Measurements from ENCODE around the gene RCE1. TPM values are rescaled to one million over a fixed set of nuclear protein-coding genes. Genes with fewer than 3 reads are reported as not detected.
A peak's percentile ranks its signal among the peaks of the same experiment; 100 is the strongest.

RCE1 gene
- total and polyA plus RNA-seq, 2 donors (not counting 3 experiments of a cell fraction or from before 2014, with no cell fraction given), result 26.9 to 47.4 TPM

DNA sequence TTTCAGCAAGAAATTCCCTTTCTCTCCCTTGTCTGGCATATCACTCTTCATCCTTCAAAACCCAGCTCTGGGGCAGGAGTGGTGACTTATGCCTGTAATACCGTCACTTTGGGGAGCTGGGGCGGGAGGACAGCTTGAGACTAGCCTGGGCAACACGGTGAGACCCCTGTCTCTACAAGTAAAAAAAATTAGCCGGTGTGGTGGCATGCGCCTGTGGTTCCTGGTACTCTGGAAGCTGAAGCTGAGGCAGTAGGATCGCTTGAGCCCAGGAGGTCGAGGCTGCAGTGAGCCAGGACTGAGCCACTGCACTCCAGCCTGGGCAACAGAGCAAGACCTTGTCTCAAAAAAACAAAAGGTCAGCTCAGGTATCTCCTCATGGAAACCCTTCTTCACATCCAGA lies 1.4 kb upstream of the RCE1 start:
- DNase-seq (ENCODE audit: low read depth, low spot score) (no peak), FAIRE-seq (peak; percentile 73)
- H3K4me3 ChIP-seq (replicated peaks in 1 of 3; ENCODE audit: insufficient read depth in 1 of 3, low read depth in 1 of 3, low read length in 3 of 3), result peak overlapping the region in 1 of 3 experiments; percentile 74
- no peak overlapping the region for H3K27ac ChIP-seq (ENCODE audit: insufficient read depth, low read depth, low read length)
- intact Hi-C loops (cut with micrococcal nuclease) (loop anchor here (2.0 to 10.0 kb wide), 2 partner anchors 15 to 783 kb away; partner anchors contain the start of genes LRFN4 and NUDT8), dilution Hi-C loops (cut with MboI; ENCODE audit: extremely low pct_ligation_motif_present, low sequenced_read_pairs) (no loop called here)
- TF ChIP-seq POLR2A (IDR thresholded peaks at IDR 0.05; ENCODE audit: low read depth, low read length), result no peak
- no peak for TF ChIP-seq GATA2 (IDR thresholded peaks at IDR 0.05; ENCODE audit: insufficient read depth, insufficient read length, low read depth, low read length)
- TF ChIP-seq JUN (IDR thresholded peaks at IDR 0.05; ENCODE audit: borderline replicate concordance, insufficient read depth, insufficient read length, low read depth), result no peak
- TF ChIP-seq, protein P1, sequence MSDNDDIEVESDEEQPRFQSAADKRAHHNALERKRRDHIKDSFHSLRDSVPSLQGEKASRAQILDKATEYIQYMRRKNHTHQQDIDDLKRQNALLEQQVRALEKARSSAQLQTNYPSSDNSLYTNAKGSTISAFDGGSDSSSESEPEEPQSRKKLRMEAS (IDR thresholded peaks at IDR 0.05; ENCODE audit: insufficient read depth, insufficient read length), result no peak
- H4K20me1 ChIP-seq (replicated peaks; ENCODE audit: control insufficient read depth, extremely low read depth, insufficient read depth, low read length), result no peaks in the 10 kb centered on the region
- peak overlapping the region; percentile 99 for H3K9ac ChIP-seq (replicated peaks; ENCODE audit: extremely low read depth, insufficient read depth, low read length)
- BruUV-seq (replicated peaks), result no TSS peak
- no peaks in the 10 kb centered on the region for H3K9me1 ChIP-seq (replicated peaks; ENCODE audit: control insufficient read depth, extremely low read depth, insufficient read depth, low read length)
- H2AFZ ChIP-seq (ENCODE audit: low read depth, low read length), result no peak overlapping the region
- ChIA-PET POLR2A (interaction anchor here (1.0 to 1.6 kb wide), 2 partner anchors 14 to 497 kb away, joined by 3 read pairs; partner anchors contain the start of gene BRMS1), CTCF (interaction anchor here (1.1 to 4.1 kb wide), 5 partner anchors 39 to 230 kb away, joined by 3 to 44 read pairs (median 5); no protein-coding TSS in a partner anchor)
- H3K36me3 ChIP-seq (ENCODE audit: control insufficient read depth in 2 of 2, extremely low read depth in 1 of 2, insufficient read depth in 2 of 2, low read length in 2 of 2), result peaks cover 7 to 13% of the 10 kb centered on the region in 2 experiments
- peak overlapping the region; percentile 95 for H3K4me2 ChIP-seq (ENCODE audit: insufficient read depth, low read length)
- peaks cover 25% of the 10 kb centered on the region for H3K4me1 ChIP-seq (ENCODE audit: control insufficient read depth, extremely low read depth, insufficient read depth, low read length)
- H3K27me3 ChIP-seq (ENCODE audit: control insufficient read depth in 2 of 2, insufficient read depth in 2 of 2, low read length in 2 of 2), result no peaks in the 10 kb centered on the region
- H3K79me2 ChIP-seq (ENCODE audit: control insufficient read depth, insufficient read depth, low read length), result peaks cover 41% of the 10 kb centered on the region
- no peaks in the 10 kb centered on the region for H3K9me3 ChIP-seq (replicated peaks; ENCODE audit: control insufficient read depth, insufficient read depth, low read length)

GRCh38 chr11:66842501-66842895 lies 743 bp upstream of the RCE1 start:
- peaks cover 7 to 13% of the 10 kb centered on the region in 2 experiments for H3K36me3 ChIP-seq (ENCODE audit: control insufficient read depth in 2 of 2, extremely low read depth in 1 of 2, insufficient read depth in 2 of 2, low read length in 2 of 2)
- H3K27me3 ChIP-seq (ENCODE audit: control insufficient read depth in 2 of 2, insufficient read depth in 2 of 2, low read length in 2 of 2), result no peaks in the 10 kb centered on the region
- intact Hi-C loops (cut with micrococcal nuclease) (loop anchor here (2.0 to 10.0 kb wide), 2 partner anchors 14 to 782 kb away; partner anchors contain the start of genes LRFN4 and NUDT8), dilution Hi-C loops (cut with MboI; ENCODE audit: extremely low pct_ligation_motif_present, low sequenced_read_pairs) (no loop called here)
- no peaks in the 10 kb centered on the region for H3K9me1 ChIP-seq (replicated peaks; ENCODE audit: control insufficient read depth, extremely low read depth, insufficient read depth, low read length)
- ChIA-PET CTCF (interaction anchor here (1.1 to 4.1 kb wide), 6 partner anchors 14 to 229 kb away, joined by 3 to 44 read pairs (median 6); no protein-coding TSS in a partner anchor), POLR2A (interaction anchor here (0.6 to 1.6 kb wide), 3 partner anchors 13 to 497 kb away, joined by 3 read pairs; partner anchors contain the start of gene BRMS1)
- H3K4me3 ChIP-seq (replicated peaks in 1 of 3; ENCODE audit: insufficient read depth in 1 of 3, low read depth in 1 of 3, low read length in 3 of 3), result peak overlapping the region; percentile 63 to 95 (median 74)
- peak overlapping the region; percentile 99 for H3K9ac ChIP-seq (replicated peaks; ENCODE audit: extremely low read depth, insufficient read depth, low read length)
- DNase-seq (ENCODE audit: low read depth, low spot score) (no peak), FAIRE-seq (no peak)
- TF ChIP-seq, protein P1 (IDR thresholded peaks at IDR 0.05; ENCODE audit: insufficient read depth, insufficient read length), result no peak
- TF ChIP-seq GATA2 (IDR thresholded peaks at IDR 0.05; ENCODE audit: insufficient read depth, insufficient read length, low read depth, low read length) (no peak), POLR2A (IDR thresholded peaks at IDR 0.05; ENCODE audit: low read depth, low read length) (no peak)
- peaks cover 27% of the 10 kb centered on the region for H3K4me1 ChIP-seq (ENCODE audit: control insufficient read depth, extremely low read depth, insufficient read depth, low read length)
- peaks cover 41% of the 10 kb centered on the region for H3K79me2 ChIP-seq (ENCODE audit: control insufficient read depth, insufficient read depth, low read length)
- no peaks in the 10 kb centered on the region for H3K9me3 ChIP-seq (replicated peaks; ENCODE audit: control insufficient read depth, insufficient read depth, low read length)
- BruUV-seq (replicated peaks), result no TSS peak
- peak overlapping the region; percentile 95 for H3K4me2 ChIP-seq (ENCODE audit: insufficient read depth, low read length)
- peak overlapping the region; percentile 97 for H3K27ac ChIP-seq (ENCODE audit: insufficient read depth, low read depth, low read length)
- H4K20me1 ChIP-seq (replicated peaks; ENCODE audit: control insufficient read depth, extremely low read depth, insufficient read depth, low read length), result no peaks in the 10 kb centered on the region
- no peak overlapping the region for H2AFZ ChIP-seq (ENCODE audit: low read depth, low read length)

Measured in endothelial cell of umbilical vein (primary cell).